Measurements from ENCODE around the gene KDM6B.

GRCh38 chr17:7835814-7836595, 2.0 kb downstream of the KDM6B start:
- TF ChIP-seq BHLHE40 (IDR thresholded peaks at IDR 0.05; ENCODE audit: borderline replicate concordance) (no peak), ELF4 (IDR thresholded peaks at IDR 0.05) (no peak), NFRKB (IDR thresholded peaks at IDR 0.05) (no peak), FOXA1 (IDR thresholded peaks at IDR 0.05) (no peak), SUZ12 (IDR thresholded peaks at IDR 0.05) (no peak), L3MBTL2 (conservative IDR thresholded peaks at IDR 0.05) (no peak), TARDBP (IDR thresholded peaks at IDR 0.05) (no peak), LEF1 (IDR thresholded peaks at IDR 0.05; ENCODE audit: borderline replicate concordance) (no peak), SP1 (IDR thresholded peaks at IDR 0.05) (no peak), FOXK2 (IDR thresholded peaks at IDR 0.05) (no peak)

All from HEK293T (cell line).